Chondrocyte (in vitro differentiated cells): ENCODE results near the gene RNF213. TPM values are rescaled to one million over a fixed set of nuclear protein-coding genes. Genes with fewer than 3 reads are reported as not detected.

Source experiments
- DNase-seq: peaks from one replicate; pipeline ENCODE4 v3.0.0; 2021; ENCODE audit warnings: mixed read lengths, low spot score
- H3K27ac Mint-ChIP-seq: one replicate; pipeline ENCODE4 v1.8.0; 2021; ENCODE audit warnings: mild to moderate bottlenecking, moderate library complexity, mixed read lengths; ENCODE audit not compliant: unreplicated experiment
- H3K27me3 Mint-ChIP-seq: 2 replicates; pipeline ENCODE4 v1.8.0; 2021; ENCODE audit warnings: low read depth, mixed read lengths
- H3K36me3 Mint-ChIP-seq: 2 replicates; pipeline ENCODE4 v1.8.0; 2021; ENCODE audit warnings: low read depth, mixed read lengths
- H3K4me1 Mint-ChIP-seq: 2 replicates; pipeline ENCODE4 v1.8.0; 2021; ENCODE audit warnings: low read depth, mild to moderate bottlenecking, mixed read lengths
- H3K4me3 Mint-ChIP-seq: one replicate; pipeline ENCODE4 v1.8.0; 2021; ENCODE audit warnings: mild to moderate bottlenecking, moderate library complexity, mixed read lengths; ENCODE audit not compliant: unreplicated experiment
- H3K9me3 Mint-ChIP-seq: 2 replicates; pipeline ENCODE4 v1.8.0; 2021; ENCODE audit warnings: low read depth, mixed read lengths
- total RNA-seq: library from RNA; stranded (reverse); gene quantifications from 3 replicates; pipeline ENCODE4 v1.2.1, GENCODE V29; 2021
- TF ChIP-seq, protein P1 (sequence below): fragments of 200-600 bp; sonication (generic); IDR thresholded peaks from 2 replicates; pipeline ENCODE4 v1.5.0; 2021; ENCODE audit warnings: antibody characterized with exemption, mild to moderate bottlenecking, moderate library complexity

RNF213 gene
- total RNA-seq, 1 donor from 2014 or later = 73.2 TPM

DNA sequence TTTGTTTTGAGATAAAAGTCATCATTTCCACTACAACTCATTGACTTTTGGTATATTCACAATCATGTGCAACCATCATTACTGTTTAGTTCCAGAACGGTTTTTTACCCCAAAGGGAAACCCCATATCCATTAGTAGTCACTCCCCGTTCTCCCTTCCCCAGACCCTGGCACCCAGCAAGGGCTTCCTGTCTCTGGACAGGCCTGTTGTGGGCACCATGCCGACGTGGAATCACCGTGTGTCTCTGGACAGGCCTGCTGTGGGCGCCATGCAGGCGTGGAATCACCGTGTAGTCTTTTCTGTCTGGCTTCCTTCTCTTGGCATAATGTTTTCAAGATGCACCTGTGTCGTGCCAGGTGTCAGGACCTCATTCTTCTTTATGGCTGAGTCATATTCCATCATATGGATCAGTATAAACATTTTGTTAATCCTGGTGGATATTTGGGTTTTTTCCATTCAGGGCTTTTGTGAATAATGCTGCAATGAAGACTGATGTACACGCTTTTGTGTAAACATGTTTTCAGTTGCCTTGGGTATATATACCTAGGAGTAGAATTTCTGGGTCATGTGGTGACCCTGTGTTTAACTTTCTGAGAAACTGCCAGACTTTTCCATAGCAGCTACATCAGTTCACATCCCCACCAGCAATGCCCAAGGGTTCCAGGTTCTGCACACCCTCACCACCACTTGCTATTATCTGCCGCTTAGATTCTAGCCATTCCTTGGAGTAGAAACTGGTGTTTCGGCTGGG lies 173.4 kb downstream of the RNF213 start:
- TF ChIP-seq, protein P1, sequence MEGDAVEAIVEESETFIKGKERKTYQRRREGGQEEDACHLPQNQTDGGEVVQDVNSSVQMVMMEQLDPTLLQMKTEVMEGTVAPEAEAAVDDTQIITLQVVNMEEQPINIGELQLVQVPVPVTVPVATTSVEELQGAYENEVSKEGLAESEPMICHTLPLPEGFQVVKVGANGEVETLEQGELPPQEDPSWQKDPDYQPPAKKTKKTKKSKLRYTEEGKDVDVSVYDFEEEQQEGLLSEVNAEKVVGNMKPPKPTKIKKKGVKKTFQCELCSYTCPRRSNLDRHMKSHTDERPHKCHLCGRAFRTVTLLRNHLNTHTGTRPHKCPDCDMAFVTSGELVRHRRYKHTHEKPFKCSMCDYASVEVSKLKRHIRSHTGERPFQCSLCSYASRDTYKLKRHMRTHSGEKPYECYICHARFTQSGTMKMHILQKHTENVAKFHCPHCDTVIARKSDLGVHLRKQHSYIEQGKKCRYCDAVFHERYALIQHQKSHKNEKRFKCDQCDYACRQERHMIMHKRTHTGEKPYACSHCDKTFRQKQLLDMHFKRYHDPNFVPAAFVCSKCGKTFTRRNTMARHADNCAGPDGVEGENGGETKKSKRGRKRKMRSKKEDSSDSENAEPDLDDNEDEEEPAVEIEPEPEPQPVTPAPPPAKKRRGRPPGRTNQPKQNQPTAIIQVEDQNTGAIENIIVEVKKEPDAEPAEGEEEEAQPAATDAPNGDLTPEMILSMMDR = no peak
- DNase-seq = no peak
- Mint-ChIP-seq H3K27ac (no peak overlapping the region), H3K36me3 (peaks cover 9% of the 10 kb centered on the region), H3K4me1 (no peaks in the 10 kb centered on the region), H3K9me3 (no peaks in the 10 kb centered on the region), H3K4me3 (no peak overlapping the region), H3K27me3 (no peaks in the 10 kb centered on the region)

DNA sequence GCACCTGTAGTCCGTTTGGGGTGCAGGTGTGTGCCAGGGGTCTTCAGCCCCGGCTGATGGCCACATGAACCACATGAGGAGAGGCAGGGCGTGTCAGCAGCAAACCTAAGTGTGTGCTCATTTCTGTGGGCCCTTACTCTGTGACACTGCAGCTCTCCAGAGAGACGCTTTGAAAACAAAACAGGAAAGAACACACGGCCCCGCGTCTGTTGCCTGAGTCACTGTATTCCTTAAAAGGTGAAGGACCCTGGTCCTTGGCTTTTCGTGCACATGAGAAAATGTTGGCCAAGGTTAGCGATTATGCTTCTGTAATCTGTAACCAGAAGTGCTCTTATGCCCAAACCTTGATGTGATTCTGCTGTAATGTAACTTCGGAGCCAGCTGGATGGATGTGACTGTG lies 176.9 kb downstream of the RNF213 start:
- Mint-ChIP-seq H3K27me3 (peaks cover 2% of the 10 kb centered on the region), H3K4me1 (no peaks in the 10 kb centered on the region), H3K4me3 (no peak overlapping the region), H3K9me3 (no peaks in the 10 kb centered on the region), H3K27ac (no peak overlapping the region), H3K36me3 (peaks cover 10% of the 10 kb centered on the region)
- DNase-seq = no peak
- TF ChIP-seq, protein P1 = no peak

DNA sequence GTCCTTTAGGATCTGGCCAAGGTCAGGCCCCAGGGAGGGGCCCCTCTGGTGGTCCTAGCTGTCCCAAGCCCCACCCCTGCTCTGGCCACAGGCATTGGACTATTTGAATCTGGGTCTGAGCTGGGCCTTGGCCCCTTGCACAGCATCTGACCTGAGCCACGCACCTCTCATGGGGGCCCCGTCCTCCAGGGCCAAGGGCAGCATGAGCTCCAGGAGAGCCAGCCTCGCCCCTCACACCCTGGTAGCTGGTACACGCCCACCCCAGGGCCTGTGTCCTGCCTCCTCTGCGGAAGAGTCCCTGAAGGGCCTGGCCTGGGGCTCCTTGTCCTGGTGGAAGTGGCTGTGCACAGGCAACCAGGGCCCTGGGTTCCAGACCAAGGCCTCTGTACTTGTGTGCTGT lies 178.2 kb downstream of the RNF213 start:
- Mint-ChIP-seq H3K36me3 (peaks cover 10% of the 10 kb centered on the region), H3K9me3 (no peaks in the 10 kb centered on the region)
- TF ChIP-seq, protein P1 = no peak

DNA sequence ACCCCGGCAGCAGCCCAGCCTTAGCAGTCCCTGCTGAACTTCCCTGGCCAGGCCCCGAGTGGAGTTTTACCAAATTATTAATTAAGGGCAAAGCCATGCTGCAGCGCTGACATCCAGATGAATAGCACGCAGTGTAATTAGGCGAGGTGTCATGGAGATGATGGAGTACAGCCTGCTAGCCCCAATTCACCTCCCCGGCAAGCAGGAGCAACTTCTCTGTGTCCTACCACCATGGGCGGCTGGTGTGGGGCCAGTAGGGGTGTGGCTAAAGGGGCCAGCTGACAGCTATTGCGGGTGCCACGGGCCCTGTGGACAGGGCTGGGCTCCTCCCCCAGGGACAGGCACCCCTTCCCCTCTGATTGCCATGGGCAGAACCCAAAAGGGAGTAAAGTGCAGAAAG lies 178.8 kb downstream of the RNF213 start:
- no peak overlapping the region for H3K4me3 Mint-ChIP-seq
- no peak overlapping the region for H3K27ac Mint-ChIP-seq
- peaks cover 11% of the 10 kb centered on the region for H3K27me3 Mint-ChIP-seq
- no peak for DNase-seq
- TF ChIP-seq, protein P1 = no peak
- H3K9me3 Mint-ChIP-seq = no peaks in the 10 kb centered on the region
- no peaks in the 10 kb centered on the region for H3K4me1 Mint-ChIP-seq
- peaks cover 10% of the 10 kb centered on the region for H3K36me3 Mint-ChIP-seq

More for the DNA sequence above, 178.2 kb downstream of the RNF213 start:
- Mint-ChIP-seq H3K4me3 (no peak overlapping the region), H3K27ac (no peak overlapping the region), H3K27me3 (peaks cover 11% of the 10 kb centered on the region), H3K4me1 (no peaks in the 10 kb centered on the region)
- DNase-seq = no peak

DNA sequence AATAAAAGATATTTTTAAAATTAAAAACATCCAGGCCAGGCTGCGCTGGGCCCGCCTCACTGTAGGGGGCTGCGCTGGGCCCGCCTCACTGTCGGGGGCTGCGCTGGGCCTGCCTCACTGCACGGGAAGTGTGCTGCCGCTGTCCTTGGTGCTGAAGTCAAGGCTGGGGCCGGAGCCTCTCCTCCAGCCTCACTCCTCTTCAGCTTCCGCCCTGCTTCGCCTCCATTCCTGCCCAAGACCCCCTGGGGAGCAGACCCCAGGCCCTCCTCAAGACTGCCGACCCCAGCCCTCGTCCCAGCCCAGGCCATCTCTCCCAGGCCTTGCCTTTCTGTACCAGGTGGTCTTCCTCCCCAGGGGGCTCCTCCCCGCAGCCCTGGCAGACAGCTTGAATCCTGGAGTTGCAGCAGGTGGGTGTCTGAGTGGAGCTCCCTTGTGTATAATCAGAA lies 180.5 kb downstream of the RNF213 start:
- H3K4me1 Mint-ChIP-seq = no peaks in the 10 kb centered on the region
- no peak overlapping the region for H3K27ac Mint-ChIP-seq
- peaks cover 7% of the 10 kb centered on the region for H3K36me3 Mint-ChIP-seq
- TF ChIP-seq, protein P1 = peak; percentile 37
- DNase-seq = no peak
- H3K27me3 Mint-ChIP-seq = peaks cover 11% of the 10 kb centered on the region
- no peak overlapping the region for H3K4me3 Mint-ChIP-seq
- no peaks in the 10 kb centered on the region for H3K9me3 Mint-ChIP-seq
